Cardiac muscle cell (in vitro differentiated cells and primary cell): Measurements from ENCODE around the gene FGF12. TPM values are rescaled to one million over a fixed set of nuclear protein-coding genes. Genes with fewer than 3 reads are reported as not detected.

Experiments used
- DNase-seq, 2 donors: peaks; one replicate each; pipeline versions ENCODE4 v3.0.0 to v3.0.0-alpha.2; 2010 to 2017; ENCODE audit warnings: low read depth in 1 of 2, low spot score in 1 of 2
- H3K27ac ChIP-seq: fragments of 200-600 bp; sonication (generic); 2 replicates; pipeline ENCODE4 v1.5.1; 2016
- H3K27me3 ChIP-seq: fragments of 200-600 bp; sonication (generic); 2 replicates; pipeline ENCODE4 v1.6.0; 2016; ENCODE audit warnings: control low read depth
- H3K36me3 ChIP-seq: fragments of 200-600 bp; sonication (generic); 2 replicates; pipeline ENCODE4 v1.5.1; 2016; ENCODE audit warnings: control low read depth
- H3K4me1 ChIP-seq: fragments of 200-600 bp; sonication (generic); 2 replicates; pipeline ENCODE4 v1.8.1; 2017; ENCODE audit warnings: low read depth, mild to moderate bottlenecking, mixed run types
- H3K4me3 ChIP-seq: fragments of 200-600 bp; sonication (generic); 2 replicates; pipeline ENCODE4 v1.5.1; 2016; ENCODE audit warnings: mild to moderate bottlenecking
- H3K9me3 ChIP-seq: fragments of 200-600 bp; sonication (generic); 2 replicates; pipeline ENCODE4 v1.5.1; 2017; ENCODE audit warnings: low read depth, mild to moderate bottlenecking, control low read depth
- polyA plus RNA-seq: library from polyadenylated mRNA; unstranded; fragments of >200 nt; fragmentation: Nextera tagmentation; extraction: Ambion mirVana; gene quantifications from 2 replicates; pipeline ENCODE4 v1.2.1, GENCODE V29; 2016
- total RNA-seq: library from RNA; depleted of rRNA; stranded (reverse); fragments of >200 nt; gene quantifications from 2 replicates; pipeline ENCODE4 v1.2.3, GENCODE V29; 2016
- TF ChIP-seq, protein P1 (sequence below): IDR thresholded peaks from 2 replicates; pipeline ENCODE4 v1.5.1; 2012; ENCODE audit warnings: low read depth, mild to moderate bottlenecking, low read length

Gene FGF12
- total and polyA plus RNA-seq, 2 experiments from 2014 or later = 1.2 to 1.7 TPM

DNA sequence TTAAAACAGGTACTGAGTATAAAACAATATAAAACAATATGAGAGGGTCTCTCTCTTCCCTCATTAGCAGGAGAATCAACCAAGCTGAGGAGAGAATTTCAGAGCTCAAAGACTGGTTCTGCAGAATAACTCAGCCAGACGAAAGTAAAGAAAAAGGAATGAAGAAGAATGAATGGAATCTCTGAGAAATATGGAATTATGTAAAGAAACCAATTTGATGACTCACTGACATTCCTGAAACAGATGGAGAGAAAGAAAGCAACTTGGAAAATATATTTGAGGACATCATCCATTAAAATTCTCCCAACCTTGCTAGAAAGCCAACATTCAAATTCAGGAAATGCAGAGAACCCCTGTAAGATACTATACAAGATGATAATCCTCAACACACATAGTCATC is 635.5 kb downstream of the FGF12 start:
- DNase-seq = no peak
- Histone ChIP-seq H3K4me3 (no peak overlapping the region), H3K27me3 (no peaks in the 10 kb centered on the region)

DNA sequence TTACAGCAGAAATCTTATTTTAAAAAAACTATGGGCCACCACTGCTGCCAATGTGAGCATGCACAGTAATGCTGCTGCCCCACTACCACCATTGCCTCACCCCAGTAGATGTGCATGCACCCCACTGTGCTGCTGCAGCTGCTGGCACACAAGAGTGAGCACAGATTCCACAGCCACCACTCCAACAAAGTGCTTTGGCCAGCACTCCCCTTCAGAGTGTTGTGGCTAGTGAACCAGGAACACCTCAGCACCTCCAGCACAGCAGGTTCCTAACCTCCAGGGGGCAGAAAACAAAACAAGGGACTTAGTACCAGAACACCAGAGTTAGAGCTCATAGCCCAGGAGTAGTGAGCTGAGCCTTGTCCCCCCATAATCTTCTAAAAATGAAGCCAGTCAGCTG is 636.8 kb downstream of the FGF12 start:
- H3K27me3 ChIP-seq = no peaks in the 10 kb centered on the region
- no peak for DNase-seq
- no peaks in the 10 kb centered on the region for H3K4me1 ChIP-seq
- TF ChIP-seq, protein P1, sequence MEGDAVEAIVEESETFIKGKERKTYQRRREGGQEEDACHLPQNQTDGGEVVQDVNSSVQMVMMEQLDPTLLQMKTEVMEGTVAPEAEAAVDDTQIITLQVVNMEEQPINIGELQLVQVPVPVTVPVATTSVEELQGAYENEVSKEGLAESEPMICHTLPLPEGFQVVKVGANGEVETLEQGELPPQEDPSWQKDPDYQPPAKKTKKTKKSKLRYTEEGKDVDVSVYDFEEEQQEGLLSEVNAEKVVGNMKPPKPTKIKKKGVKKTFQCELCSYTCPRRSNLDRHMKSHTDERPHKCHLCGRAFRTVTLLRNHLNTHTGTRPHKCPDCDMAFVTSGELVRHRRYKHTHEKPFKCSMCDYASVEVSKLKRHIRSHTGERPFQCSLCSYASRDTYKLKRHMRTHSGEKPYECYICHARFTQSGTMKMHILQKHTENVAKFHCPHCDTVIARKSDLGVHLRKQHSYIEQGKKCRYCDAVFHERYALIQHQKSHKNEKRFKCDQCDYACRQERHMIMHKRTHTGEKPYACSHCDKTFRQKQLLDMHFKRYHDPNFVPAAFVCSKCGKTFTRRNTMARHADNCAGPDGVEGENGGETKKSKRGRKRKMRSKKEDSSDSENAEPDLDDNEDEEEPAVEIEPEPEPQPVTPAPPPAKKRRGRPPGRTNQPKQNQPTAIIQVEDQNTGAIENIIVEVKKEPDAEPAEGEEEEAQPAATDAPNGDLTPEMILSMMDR = no peak
- H3K36me3 ChIP-seq = no peaks in the 10 kb centered on the region
- no peak overlapping the region for H3K27ac ChIP-seq
- no peak overlapping the region for H3K4me3 ChIP-seq
- no peaks in the 10 kb centered on the region for H3K9me3 ChIP-seq

More for the DNA sequence above, 635.5 kb downstream of the FGF12 start:
- no peak overlapping the region for H3K27ac ChIP-seq
- no peaks in the 10 kb centered on the region for H3K36me3 ChIP-seq
- no peaks in the 10 kb centered on the region for H3K9me3 ChIP-seq
- H3K4me1 ChIP-seq = no peaks in the 10 kb centered on the region
- TF ChIP-seq, protein P1 = no peak

Other genes starting within 250 kb of the FGF12 start
- gene MB21D2, start 190.3 kb upstream of the FGF12 start, total RNA-seq = 4.0 and 6.7 TPM in 2 replicates
- gene MB21D2, start 190.3 kb upstream of the FGF12 start, polyA plus RNA-seq = 2.1 and 5.2 TPM in 2 replicates